HG02678 (cell line): ENCODE measurements around the gene METRNL.
"Not testable (repeated sequence)": the region's sequence is repeated elsewhere in the genome, so short reads cannot be mapped to it uniquely, and the experiment has no call there.

Experiments used
- ATAC-seq: cut with Tn5 transposase; IDR thresholded peaks from one replicate; pipeline ENCODE4 v1.9.1; 2021; ENCODE audit warnings: mild to moderate bottlenecking, moderate library complexity; ENCODE audit not compliant: unreplicated experiment

Gene METRNL

GRCh38 chr17:83051396-83052240 lies 27.8 kb upstream of the METRNL start:
- peak; percentile 86 for ATAC-seq

- ATAC-seq = no peak
These were observed 27.2 kb upstream of the METRNL start for GRCh38 chr17:83052241-83052564.

- no peak for ATAC-seq
These were observed 26.3 kb upstream of the METRNL start for GRCh38 chr17:83053021-83053681.

GRCh38 chr17:83053739-83054451 lies 25.5 kb upstream of the METRNL start:
- no peak for ATAC-seq

GRCh38 chr17:83054518-83055125 lies 24.8 kb upstream of the METRNL start:
- no peak for ATAC-seq

- ATAC-seq = not testable (repeated sequence)
These were observed 24.2 kb upstream of the METRNL start for GRCh38 chr17:83055176-83055575.

GRCh38 chr17:83055911-83056582 lies 23.4 kb upstream of the METRNL start:
- ATAC-seq = no peak

GRCh38 chr17:83056583-83057396 lies 22.6 kb upstream of the METRNL start:
- ATAC-seq = no peak

GRCh38 chr17:83057397-83057761 lies 22.0 kb upstream of the METRNL start:
- ATAC-seq = no peak

- no peak for ATAC-seq
These were observed 21.6 kb upstream of the METRNL start for GRCh38 chr17:83057793-83058265.

GRCh38 chr17:83058266-83058798 lies 21.1 kb upstream of the METRNL start:
- ATAC-seq = no peak

GRCh38 chr17:83061586-83061985 lies 17.8 kb upstream of the METRNL start:
- ATAC-seq = no peak

GRCh38 chr17:83062011-83062817 lies 17.2 kb upstream of the METRNL start:
- no peak for ATAC-seq

GRCh38 chr17:83062818-83063671 lies 16.4 kb upstream of the METRNL start:
- ATAC-seq = no peak

- no peak for ATAC-seq
These were observed 15.2 kb upstream of the METRNL start for GRCh38 chr17:83064021-83064731.

- ATAC-seq = no peak
These were observed 14.4 kb upstream of the METRNL start for GRCh38 chr17:83064732-83065659.
